ENCODE data around the gene AP5Z1.

Gene AP5Z1

GRCh38 chr7:4831723-4832495 lies 56.5 kb downstream of the AP5Z1 start:
- Histone ChIP-seq H3K36me3 (ENCODE audit: control insufficient read depth, insufficient read depth, low read length) (no peaks in the 10 kb centered on the region), H3K27ac (ENCODE audit: low read depth, low read length) (no peak overlapping the region)

DNA sequence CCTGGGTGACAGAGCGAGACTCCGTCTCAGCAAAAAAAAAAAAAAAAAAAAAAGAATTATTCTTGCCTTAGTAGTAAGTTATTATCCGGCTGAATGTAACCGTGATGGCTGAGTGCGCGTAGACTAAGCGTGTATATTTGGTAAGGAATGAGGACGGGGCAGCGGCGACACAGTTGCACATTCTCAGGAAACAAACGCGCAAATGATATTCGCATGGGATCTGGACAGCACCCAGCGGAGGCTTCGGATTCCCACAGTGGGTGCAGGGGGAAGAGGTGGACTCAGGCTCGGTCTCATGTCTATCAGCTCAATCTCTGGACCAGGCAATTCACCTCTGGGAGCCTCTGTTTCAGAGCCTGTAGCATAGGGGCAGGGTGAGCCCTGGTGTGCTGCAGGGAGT lies 57.3 kb downstream of the AP5Z1 start:
- H3K27ac ChIP-seq (ENCODE audit: low read depth, low read length) = no peak overlapping the region
- no peak overlapping the region for H3K4me3 ChIP-seq (ENCODE audit: low read length)
- no peak overlapping the region for H3K9ac ChIP-seq (ENCODE audit: low read length)
- no peaks in the 10 kb centered on the region for H3K4me1 ChIP-seq (ENCODE audit: control insufficient read depth, insufficient read depth, low read length)
- H3K27me3 ChIP-seq (ENCODE audit: control insufficient read depth, insufficient read depth, low read length) = no peaks in the 10 kb centered on the region
- no peaks in the 10 kb centered on the region for H3K36me3 ChIP-seq (ENCODE audit: control insufficient read depth, insufficient read depth, low read length)

More at GRCh38 chr7:4831723-4832495, 56.5 kb downstream of the AP5Z1 start:
- no peaks in the 10 kb centered on the region for H3K4me1 ChIP-seq (ENCODE audit: control insufficient read depth, insufficient read depth, low read length)
- no peak overlapping the region for H3K4me3 ChIP-seq (ENCODE audit: low read length)
- H3K9ac ChIP-seq (ENCODE audit: low read length) = no peak overlapping the region
- H3K27me3 ChIP-seq (ENCODE audit: control insufficient read depth, insufficient read depth, low read length) = no peaks in the 10 kb centered on the region

DNA sequence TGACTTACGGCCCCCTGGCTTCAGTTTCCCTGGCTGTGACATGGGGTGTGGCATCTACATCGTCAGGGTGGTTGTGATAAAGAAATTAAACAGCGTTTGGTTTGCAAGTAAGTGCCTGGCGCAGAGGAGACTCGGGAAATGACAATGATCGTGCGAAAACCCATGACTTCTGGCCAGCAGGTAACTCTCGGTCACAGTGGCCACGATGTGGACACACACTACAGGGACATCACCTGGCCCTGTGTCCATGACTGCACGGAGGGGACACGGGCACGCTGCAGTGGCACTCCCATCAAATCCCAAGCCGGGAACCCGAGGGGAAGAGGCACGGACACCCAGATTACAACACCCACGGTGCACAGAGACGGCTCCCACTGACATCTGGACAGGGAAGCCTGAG lies 57.8 kb downstream of the AP5Z1 start:
- no peak overlapping the region for H3K4me3 ChIP-seq (ENCODE audit: low read length)
- no peaks in the 10 kb centered on the region for H3K4me1 ChIP-seq (ENCODE audit: control insufficient read depth, insufficient read depth, low read length)
- no peak overlapping the region for H3K27ac ChIP-seq (ENCODE audit: low read depth, low read length)
- no peaks in the 10 kb centered on the region for H3K36me3 ChIP-seq (ENCODE audit: control insufficient read depth, insufficient read depth, low read length)
- no peak overlapping the region for H3K9ac ChIP-seq (ENCODE audit: low read length)
- H3K27me3 ChIP-seq (ENCODE audit: control insufficient read depth, insufficient read depth, low read length) = no peaks in the 10 kb centered on the region

GRCh38 chr7:4833691-4834600 lies 58.5 kb downstream of the AP5Z1 start:
- Histone ChIP-seq H3K27ac (ENCODE audit: low read depth, low read length) (no peak overlapping the region), H3K36me3 (ENCODE audit: control insufficient read depth, insufficient read depth, low read length) (no peaks in the 10 kb centered on the region), H3K27me3 (ENCODE audit: control insufficient read depth, insufficient read depth, low read length) (no peaks in the 10 kb centered on the region), H3K4me1 (ENCODE audit: control insufficient read depth, insufficient read depth, low read length) (no peaks in the 10 kb centered on the region), H3K4me3 (ENCODE audit: low read length) (no peak overlapping the region), H3K9ac (ENCODE audit: low read length) (no peak overlapping the region)

DNA sequence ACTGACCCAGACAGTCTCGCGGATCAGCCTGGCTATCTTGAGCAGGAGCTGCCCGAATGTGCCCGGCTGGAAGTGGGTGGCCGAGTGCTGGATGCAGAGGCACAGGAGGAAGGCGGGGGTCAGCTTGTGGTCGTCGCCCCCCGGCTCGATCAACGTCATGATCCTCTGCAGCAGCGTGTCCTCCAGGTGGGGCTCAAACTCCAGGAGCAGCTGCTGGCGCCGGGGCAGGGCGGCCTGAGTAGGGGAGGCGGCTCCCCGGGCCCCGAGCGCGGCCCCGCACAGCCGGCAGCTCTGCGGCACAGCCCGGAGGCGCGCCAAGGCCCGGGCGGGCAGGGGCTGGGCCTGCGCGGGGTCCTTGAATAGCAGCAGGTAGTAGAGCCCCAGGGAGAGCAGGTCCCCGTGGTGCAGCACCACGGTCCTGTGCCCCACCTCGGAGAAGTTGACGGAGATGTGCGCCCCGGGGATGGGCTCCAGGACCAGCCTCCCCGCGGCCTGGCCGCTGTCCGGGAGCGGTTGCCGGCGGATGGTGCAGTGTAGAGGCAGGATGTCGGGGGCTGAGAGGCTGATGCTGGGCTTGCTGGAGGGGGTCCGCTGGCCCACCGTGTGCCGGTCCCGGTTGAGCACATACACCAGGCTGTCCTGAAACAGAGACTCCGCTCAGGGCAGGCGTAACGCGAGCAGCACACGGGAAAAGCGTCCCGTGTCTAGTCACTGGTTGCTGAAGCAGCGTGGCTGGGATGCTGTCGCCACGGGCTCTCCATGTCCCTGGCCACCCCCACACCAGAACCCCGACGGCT lies 59.4 kb downstream of the AP5Z1 start:
- Histone ChIP-seq H3K27me3 (ENCODE audit: control insufficient read depth, insufficient read depth, low read length) (no peaks in the 10 kb centered on the region), H3K4me3 (ENCODE audit: low read length) (no peak overlapping the region), H3K36me3 (ENCODE audit: control insufficient read depth, insufficient read depth, low read length) (no peaks in the 10 kb centered on the region), H3K27ac (ENCODE audit: low read depth, low read length) (no peak overlapping the region), H3K9ac (ENCODE audit: low read length) (no peak overlapping the region), H3K4me1 (ENCODE audit: control insufficient read depth, insufficient read depth, low read length) (no peaks in the 10 kb centered on the region)

DNA sequence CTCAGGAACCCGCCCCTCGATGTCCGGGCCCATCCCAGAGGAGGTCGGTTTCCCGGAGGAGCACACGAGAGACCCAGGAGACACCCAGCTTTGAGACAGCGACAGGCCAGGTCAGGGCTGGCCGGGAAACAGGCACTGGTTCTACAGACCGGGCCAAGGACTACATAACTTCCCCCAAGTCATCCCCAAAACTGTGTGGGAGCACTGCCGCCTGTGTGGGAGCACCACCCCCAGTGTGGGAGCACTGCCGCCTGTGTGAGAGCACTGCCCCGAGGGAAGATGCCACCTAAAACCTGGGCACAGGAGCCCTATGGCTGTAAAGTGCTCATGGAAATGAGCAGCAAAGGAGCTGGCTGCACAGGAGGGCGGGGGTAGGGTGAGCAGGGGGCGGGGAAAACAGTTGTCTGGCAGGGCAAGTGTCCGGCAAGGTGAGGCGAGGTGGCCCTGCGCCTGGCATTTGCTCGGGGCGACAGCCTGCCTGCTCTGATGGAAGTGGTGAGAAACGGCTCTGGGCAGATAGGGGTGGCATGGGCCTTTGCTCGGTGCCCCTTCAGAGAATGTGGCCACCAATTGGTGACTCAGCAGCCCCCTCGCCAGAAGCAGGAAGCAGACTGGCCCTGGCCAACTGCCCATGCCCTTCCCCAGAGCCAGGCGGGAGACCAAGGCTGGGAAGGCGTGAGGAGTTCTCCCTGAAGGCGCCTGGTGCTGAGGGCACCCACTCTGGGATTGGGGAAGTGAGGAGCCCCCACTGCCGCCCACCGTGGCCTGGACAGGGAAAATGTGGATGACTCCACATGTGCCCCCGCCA lies 60.2 kb downstream of the AP5Z1 start:
- Histone ChIP-seq H3K9ac (ENCODE audit: low read length) (no peak overlapping the region), H3K27me3 (ENCODE audit: control insufficient read depth, insufficient read depth, low read length) (no peaks in the 10 kb centered on the region), H3K4me3 (ENCODE audit: low read length) (no peak overlapping the region), H3K36me3 (ENCODE audit: control insufficient read depth, insufficient read depth, low read length) (no peaks in the 10 kb centered on the region), H3K27ac (ENCODE audit: low read depth, low read length) (no peak overlapping the region), H3K4me1 (ENCODE audit: control insufficient read depth, insufficient read depth, low read length) (no peaks in the 10 kb centered on the region)

- Histone ChIP-seq H3K4me3 (ENCODE audit: low read length) (no peak overlapping the region), H3K36me3 (ENCODE audit: control insufficient read depth, insufficient read depth, low read length) (no peaks in the 10 kb centered on the region)
Measured at GRCh38 chr7:4836206-4836661, 60.8 kb downstream of the AP5Z1 start.

DNA sequence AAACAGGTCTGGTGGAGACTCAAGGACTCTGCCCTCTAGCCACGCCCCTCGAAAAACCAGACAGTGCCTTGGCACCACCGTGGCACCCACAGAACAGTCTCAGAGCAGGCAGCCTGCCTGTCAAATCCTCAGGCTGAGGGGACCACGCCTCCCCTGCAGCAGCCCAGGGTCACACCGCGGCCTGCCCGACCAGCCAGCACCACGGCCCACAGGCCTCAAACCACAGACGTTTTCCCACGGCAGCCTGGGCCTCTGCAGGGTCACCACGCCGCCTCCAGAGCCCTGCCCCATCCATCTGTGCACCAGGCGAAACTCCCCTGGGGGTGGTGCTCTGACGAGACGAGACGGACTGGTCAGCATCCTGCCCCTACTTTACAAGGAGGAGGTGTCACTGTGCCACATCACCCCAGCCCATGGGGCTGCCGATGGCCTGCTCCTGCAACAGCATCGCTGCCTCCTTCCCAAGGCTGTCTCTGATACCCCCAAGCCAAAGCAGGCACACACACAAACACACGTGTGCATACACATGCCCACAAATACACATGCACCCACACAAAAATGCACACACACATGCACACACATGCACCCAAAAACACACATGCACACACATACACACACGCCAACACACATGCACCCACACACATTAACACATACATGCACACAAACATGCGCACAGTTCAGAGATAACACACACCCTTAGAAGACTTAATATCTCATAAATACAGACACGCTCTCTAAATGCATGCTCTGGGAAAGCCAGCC lies 61.8 kb downstream of the AP5Z1 start:
- H3K4me3 ChIP-seq (ENCODE audit: low read length) = no peak overlapping the region
- H3K36me3 ChIP-seq (ENCODE audit: control insufficient read depth, insufficient read depth, low read length) = no peaks in the 10 kb centered on the region
- H3K27ac ChIP-seq (ENCODE audit: low read depth, low read length) = no peak overlapping the region
- no peak overlapping the region for H3K9ac ChIP-seq (ENCODE audit: low read length)
- H3K4me1 ChIP-seq (ENCODE audit: control insufficient read depth, insufficient read depth, low read length) = no peaks in the 10 kb centered on the region
- H3K27me3 ChIP-seq (ENCODE audit: control insufficient read depth, insufficient read depth, low read length) = no peaks in the 10 kb centered on the region

More at GRCh38 chr7:4836206-4836661, 60.8 kb downstream of the AP5Z1 start:
- H3K9ac ChIP-seq (ENCODE audit: low read length) = no peak overlapping the region
- H3K27ac ChIP-seq (ENCODE audit: low read depth, low read length) = no peak overlapping the region
- no peaks in the 10 kb centered on the region for H3K27me3 ChIP-seq (ENCODE audit: control insufficient read depth, insufficient read depth, low read length)
- no peaks in the 10 kb centered on the region for H3K4me1 ChIP-seq (ENCODE audit: control insufficient read depth, insufficient read depth, low read length)

- Histone ChIP-seq H3K4me1 (ENCODE audit: control insufficient read depth, insufficient read depth, low read length) (no peaks in the 10 kb centered on the region), H3K27ac (ENCODE audit: low read depth, low read length) (no peak overlapping the region), H3K27me3 (ENCODE audit: control insufficient read depth, insufficient read depth, low read length) (no peaks in the 10 kb centered on the region), H3K9ac (ENCODE audit: low read length) (no peak overlapping the region), H3K4me3 (ENCODE audit: low read length) (no peak overlapping the region), H3K36me3 (ENCODE audit: control insufficient read depth, insufficient read depth, low read length) (no peaks in the 10 kb centered on the region)
Measured at GRCh38 chr7:4837803-4838625, 62.6 kb downstream of the AP5Z1 start.

DNA sequence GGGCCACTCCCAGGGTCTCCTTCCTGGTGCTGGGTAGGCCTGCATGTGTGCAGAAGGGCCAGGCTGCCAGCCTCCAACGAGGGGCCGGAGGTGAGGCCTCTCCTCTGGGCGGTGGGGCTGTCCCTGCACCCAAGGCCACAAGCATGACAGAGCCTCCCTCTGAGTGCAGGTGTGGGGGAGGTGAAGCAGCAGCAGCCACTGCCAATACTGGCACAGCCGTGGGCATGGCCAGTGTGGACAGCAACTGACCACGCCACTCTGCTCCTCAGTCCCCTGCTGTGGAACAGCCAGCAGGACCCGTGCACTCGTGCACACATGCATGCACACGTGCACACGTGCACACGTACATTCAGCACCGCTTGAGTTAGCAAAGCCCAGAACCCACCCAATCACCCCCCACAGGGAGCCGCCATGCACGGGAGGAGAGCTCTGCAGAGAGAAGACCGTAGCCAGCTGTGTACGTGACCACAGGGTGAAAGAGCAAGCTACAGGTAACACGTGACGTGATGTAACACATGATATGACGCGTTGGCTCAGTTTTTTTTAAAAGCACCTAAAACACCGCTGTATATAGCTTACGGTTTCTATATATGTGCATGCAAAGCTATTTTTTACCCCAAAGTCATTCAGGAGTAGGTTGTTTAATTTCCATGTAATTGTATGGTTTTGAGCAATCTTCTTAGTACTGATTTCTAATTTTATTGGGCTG lies 63.4 kb downstream of the AP5Z1 start:
- no peak overlapping the region for H3K9ac ChIP-seq (ENCODE audit: low read length)
- no peaks in the 10 kb centered on the region for H3K4me1 ChIP-seq (ENCODE audit: control insufficient read depth, insufficient read depth, low read length)
- H3K4me3 ChIP-seq (ENCODE audit: low read length) = no peak overlapping the region
- H3K36me3 ChIP-seq (ENCODE audit: control insufficient read depth, insufficient read depth, low read length) = no peaks in the 10 kb centered on the region
- H3K27me3 ChIP-seq (ENCODE audit: control insufficient read depth, insufficient read depth, low read length) = no peaks in the 10 kb centered on the region
- H3K27ac ChIP-seq (ENCODE audit: low read depth, low read length) = no peak overlapping the region
